Endodermal cell (in vitro differentiated cells): ENCODE data around the gene NDUFB10. TPM values are rescaled to one million over a fixed set of nuclear protein-coding genes. Genes with fewer than 3 reads are reported as not detected.

Experiments used
- DNase-seq: peaks from one replicate; pipeline ENCODE4 v3.0.0-alpha.2; 2017
- H3K27ac ChIP-seq: 2 replicates; pipeline ENCODE4 v1.5.1; 2013; ENCODE audit warnings: mild to moderate bottlenecking, low read depth, low read length, moderate library complexity
- H3K27me3 ChIP-seq: 2 replicates; pipeline ENCODE4 v1.6.1; 2013; ENCODE audit warnings: mild to moderate bottlenecking, low read length, moderate library complexity; ENCODE audit not compliant: insufficient read depth, control insufficient read depth, poor library complexity, severe bottlenecking
- H3K36me3 ChIP-seq: 2 replicates; pipeline ENCODE4 v1.7.0; 2013; ENCODE audit warnings: mild to moderate bottlenecking, low read length, moderate library complexity; ENCODE audit not compliant: control insufficient read depth, insufficient read depth
- H3K4me1 ChIP-seq: one replicate; pipeline ENCODE4 v1.7.0; 2013; ENCODE audit warnings: low read length; ENCODE audit not compliant: control insufficient read depth, insufficient read depth
- H3K4me3 ChIP-seq: 2 replicates; pipeline ENCODE4 v1.5.1; 2013; ENCODE audit warnings: mild to moderate bottlenecking, low read length, moderate library complexity
- H3K9ac ChIP-seq: 2 replicates; pipeline ENCODE4 v1.6.1; 2013; ENCODE audit warnings: mild to moderate bottlenecking, low read length, moderate library complexity; ENCODE audit not compliant: poor library complexity, severe bottlenecking; ENCODE audit errors: extremely low read depth
- H3K9me3 ChIP-seq: 2 replicates; pipeline ENCODE4 v1.6.1; 2013; ENCODE audit warnings: mild to moderate bottlenecking, low read length, moderate library complexity; ENCODE audit not compliant: control insufficient read depth
- H3K27ac Mint-ChIP-seq: 2 replicates; pipeline ENCODE4 v1.8.0; 2020; ENCODE audit warnings: mixed read lengths
- H3K27me3 Mint-ChIP-seq: 2 replicates; pipeline ENCODE4 v1.8.0; 2021; ENCODE audit warnings: mild to moderate bottlenecking, mixed read lengths; ENCODE audit not compliant: insufficient read depth
- H3K36me3 Mint-ChIP-seq: 2 replicates; pipeline ENCODE4 v1.8.0; 2020; ENCODE audit warnings: low read depth, mixed read lengths
- H3K4me1 Mint-ChIP-seq: 2 replicates; pipeline ENCODE4 v1.8.0; 2020; ENCODE audit warnings: mixed read lengths
- H3K4me3 Mint-ChIP-seq: 2 replicates; pipeline ENCODE4 v1.8.0; 2020; ENCODE audit warnings: mild to moderate bottlenecking, moderate library complexity, mixed read lengths
- H3K9me3 Mint-ChIP-seq: 2 replicates; pipeline ENCODE4 v1.8.0; 2020; ENCODE audit warnings: mild to moderate bottlenecking, mixed read lengths
- CTCF ChIP-seq: fragments of 200-600 bp; sonication (generic); conservative IDR thresholded peaks from 2 replicates; pipeline ENCODE4 v1.5.0; 2021; ENCODE audit warnings: antibody characterized with exemption, mild to moderate bottlenecking
- WGBS, 2 experiments: methylation state at CpG; one replicate each; pipeline versions ENCODE4 v1.1.5 to v1.1.7; 2013; ENCODE audit warnings: missing lambda C conversion rate in 2 of 2, mixed read lengths in 1 of 2; ENCODE audit not compliant: insufficient coverage in 1 of 2, insufficient read length in 1 of 2; 5-methylcytosine and 5-hydroxymethylcytosine counted together
- total RNA-seq, 2 donors: library from RNA; stranded (reverse); fragmentation: NEBNext Ultra II Directional in 1 of 2; extraction: Animal tissue kit (Norgen Biotek cat#: 25700) in 1 of 2; gene quantifications; 2 replicates in 1 of 2; 3 replicates in 1 of 2; pipeline ENCODE4 v1.2.1, GENCODE V29; 2021

NDUFB10 gene
- total RNA-seq, 2 donors from 2014 or later, result 167 to 192 TPM

- WGBS, 2 experiments, result 2 to 4% methylated on average over 14 to 36 of the region's 44 CpGs
- H3K36me3 Mint-ChIP-seq, result peaks cover 33% of the 10 kb centered on the region
- DNase-seq, result no peak
Observed at GRCh38 chr16:1963806-1964505, 4.6 kb downstream of the NDUFB10 start.

GRCh38 chr16:1964506-1965395 is 5.4 kb downstream of the NDUFB10 start, which contains the start of gene RPS2:
Gene RPS2, minus strand, starts transcription at chr16:1964826. Its CDS starts 201 bp downstream, at chr16:1964625.
- Mint-ChIP-seq H3K9me3 (no peaks in the 10 kb centered on the region), H3K4me3 (peak within 1 kb of the TSS; percentile 93), H3K36me3 (peaks cover 33% of the 10 kb centered on the region), H3K4me1 (peaks cover 35% of the 10 kb centered on the region), H3K27me3 (no peaks in the 10 kb centered on the region), H3K27ac (peak within 1 kb of the TSS; percentile 93)
- Histone ChIP-seq H3K27ac (peak within 1 kb of the TSS; percentile 92), H3K9ac (peak within 1 kb of the TSS; percentile 96), H3K9me3 (no peaks in the 10 kb centered on the region), H3K36me3 (peaks cover 24% of the 10 kb centered on the region), H3K4me3 (peak within 1 kb of the TSS; percentile 93), H3K4me1 (peaks cover 2% of the 10 kb centered on the region), H3K27me3 (no peaks in the 10 kb centered on the region)
- TF ChIP-seq CTCF, result no peak
- 0% methylated on average over 58 to 92 of the region's 97 CpGs for WGBS, 2 experiments
- DNase-seq, result peak; percentile 99

More at GRCh38 chr16:1963806-1964505, 4.6 kb downstream of the NDUFB10 start:
- H3K27ac ChIP-seq, result peak overlapping the region; percentile 92
- Mint-ChIP-seq H3K27me3 (peaks cover 3% of the 10 kb centered on the region), H3K9me3 (no peaks in the 10 kb centered on the region), H3K27ac (peak overlapping the region; percentile 83), H3K4me1 (peaks cover 35% of the 10 kb centered on the region), H3K4me3 (peak overlapping the region; percentile 93)
- peak overlapping the region; percentile 96 for H3K9ac ChIP-seq
- H3K36me3 ChIP-seq, result peaks cover 24% of the 10 kb centered on the region
- H3K4me3 ChIP-seq, result peak overlapping the region; percentile 93
- peak; percentile 24 for TF ChIP-seq CTCF
- H3K9me3 ChIP-seq, result no peaks in the 10 kb centered on the region
- peaks cover 2% of the 10 kb centered on the region for H3K4me1 ChIP-seq
- H3K27me3 ChIP-seq, result no peaks in the 10 kb centered on the region

DNA sequence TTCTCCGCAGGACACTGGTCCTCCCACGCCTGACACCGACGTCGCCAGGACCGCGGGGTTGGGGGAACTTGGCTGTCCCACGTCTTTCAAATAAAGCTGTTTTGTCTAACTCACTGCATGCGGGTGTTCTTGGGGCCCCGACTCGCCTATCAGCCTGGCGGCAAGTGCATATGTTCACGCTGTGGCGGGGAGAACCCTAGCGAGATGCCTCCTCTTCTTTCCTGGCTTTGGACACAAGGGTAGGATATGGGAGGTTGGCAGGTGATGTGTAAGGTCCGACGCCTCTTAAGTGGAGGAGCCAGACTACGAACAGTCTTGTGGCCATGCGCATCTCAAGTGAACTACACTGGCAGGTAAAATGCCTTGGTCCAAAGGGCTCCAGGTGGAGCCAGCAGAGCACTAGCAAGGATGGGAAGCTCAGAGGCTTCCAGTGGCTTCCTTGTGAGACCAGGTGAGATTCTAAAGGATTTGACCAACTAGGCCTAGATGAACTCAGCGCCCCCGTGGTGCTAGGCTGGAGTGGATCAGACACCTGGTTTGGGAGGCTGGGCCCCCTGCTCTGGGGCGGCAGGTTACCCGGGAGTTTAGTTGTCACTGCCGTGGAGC is 6.2 kb downstream of the NDUFB10 start:
- H3K36me3 Mint-ChIP-seq, result peaks cover 33% of the 10 kb centered on the region
- peaks cover 2% of the 10 kb centered on the region for H3K4me1 ChIP-seq
- H3K4me1 Mint-ChIP-seq, result peaks cover 30% of the 10 kb centered on the region
- peak overlapping the region; percentile 78 for H3K27ac ChIP-seq
- H3K4me3 Mint-ChIP-seq, result peak overlapping the region; percentile 93
- DNase-seq, result no peak
- no peaks in the 10 kb centered on the region for H3K9me3 Mint-ChIP-seq
- peaks cover 24% of the 10 kb centered on the region for H3K36me3 ChIP-seq
- peak overlapping the region; percentile 96 for H3K9ac ChIP-seq
- H3K27me3 ChIP-seq, result no peaks in the 10 kb centered on the region
- peak overlapping the region; percentile 93 for H3K27ac Mint-ChIP-seq
- TF ChIP-seq CTCF, result no peak
- 28 to 41% methylated on average over 16 to 24 of the region's 24 CpGs for WGBS, 2 experiments
- no peaks in the 10 kb centered on the region for H3K9me3 ChIP-seq
- H3K27me3 Mint-ChIP-seq, result no peaks in the 10 kb centered on the region
- H3K4me3 ChIP-seq, result peak overlapping the region; percentile 93
